ENCODE results near the gene CAMK2D.
"Not testable (repeated sequence)": the region's sequence is repeated elsewhere in the genome, so short reads cannot be mapped to it uniquely, and the experiment has no call there.

The CAMK2D gene

GRCh38 chr4:113727802-113728201, 33.7 kb downstream of the CAMK2D start:
- DNase-seq = no peak

GRCh38 chr4:113725963-113726362, 35.6 kb downstream of the CAMK2D start:
- DNase-seq = no peak

- no peak for DNase-seq
These were observed 43.3 kb downstream of the CAMK2D start for GRCh38 chr4:113718252-113718651.

GRCh38 chr4:113711883-113712662, 49.5 kb downstream of the CAMK2D start:
- no peak for DNase-seq

GRCh38 chr4:113708250-113708649, 53.3 kb downstream of the CAMK2D start:
- no peak for DNase-seq

- DNase-seq = no peak
These were observed 54.5 kb downstream of the CAMK2D start for GRCh38 chr4:113707048-113707447.

- DNase-seq = not testable (repeated sequence)
These were observed 56.4 kb downstream of the CAMK2D start for GRCh38 chr4:113705097-113705496.

- DNase-seq = not testable (repeated sequence)
These were observed 58.9 kb downstream of the CAMK2D start for GRCh38 chr4:113702596-113702995.

GRCh38 chr4:113701169-113701568, 60.4 kb downstream of the CAMK2D start:
- no peak for DNase-seq

- DNase-seq = no peak
These were observed 60.9 kb downstream of the CAMK2D start for GRCh38 chr4:113700602-113701150.

- DNase-seq = no peak
These were observed 61.8 kb downstream of the CAMK2D start for GRCh38 chr4:113699772-113700171.

- DNase-seq = no peak
These were observed 64.1 kb downstream of the CAMK2D start for GRCh38 chr4:113697429-113697828.

- no peak for DNase-seq
These were observed 66.0 kb downstream of the CAMK2D start for GRCh38 chr4:113695328-113696169.

- no peak for DNase-seq
These were observed 67.5 kb downstream of the CAMK2D start for GRCh38 chr4:113694008-113694407.

GRCh38 chr4:113692809-113693411, 68.6 kb downstream of the CAMK2D start:
- DNase-seq = peak; percentile 40

GRCh38 chr4:113691676-113692075, 69.9 kb downstream of the CAMK2D start:
- no peak for DNase-seq

GRCh38 chr4:113689394-113689793, 72.1 kb downstream of the CAMK2D start:
- no peak for DNase-seq

- no peak for DNase-seq
These were observed 74.3 kb downstream of the CAMK2D start for GRCh38 chr4:113687067-113687718.

- DNase-seq = not testable (repeated sequence)
These were observed 76.4 kb downstream of the CAMK2D start for GRCh38 chr4:113685157-113685556.

- DNase-seq = no peak
These were observed 76.9 kb downstream of the CAMK2D start for GRCh38 chr4:113684534-113685091.

- no peak for DNase-seq
These were observed 78.6 kb downstream of the CAMK2D start for GRCh38 chr4:113682730-113683537.

GRCh38 chr4:113678641-113679040, 82.9 kb downstream of the CAMK2D start:
- DNase-seq = no peak

All from inflammatory macrophage treated with lipopolysaccharide for 4 hours (primary cell).